Measurements from ENCODE around the gene ANO6.

The ANO6 gene

DNA sequence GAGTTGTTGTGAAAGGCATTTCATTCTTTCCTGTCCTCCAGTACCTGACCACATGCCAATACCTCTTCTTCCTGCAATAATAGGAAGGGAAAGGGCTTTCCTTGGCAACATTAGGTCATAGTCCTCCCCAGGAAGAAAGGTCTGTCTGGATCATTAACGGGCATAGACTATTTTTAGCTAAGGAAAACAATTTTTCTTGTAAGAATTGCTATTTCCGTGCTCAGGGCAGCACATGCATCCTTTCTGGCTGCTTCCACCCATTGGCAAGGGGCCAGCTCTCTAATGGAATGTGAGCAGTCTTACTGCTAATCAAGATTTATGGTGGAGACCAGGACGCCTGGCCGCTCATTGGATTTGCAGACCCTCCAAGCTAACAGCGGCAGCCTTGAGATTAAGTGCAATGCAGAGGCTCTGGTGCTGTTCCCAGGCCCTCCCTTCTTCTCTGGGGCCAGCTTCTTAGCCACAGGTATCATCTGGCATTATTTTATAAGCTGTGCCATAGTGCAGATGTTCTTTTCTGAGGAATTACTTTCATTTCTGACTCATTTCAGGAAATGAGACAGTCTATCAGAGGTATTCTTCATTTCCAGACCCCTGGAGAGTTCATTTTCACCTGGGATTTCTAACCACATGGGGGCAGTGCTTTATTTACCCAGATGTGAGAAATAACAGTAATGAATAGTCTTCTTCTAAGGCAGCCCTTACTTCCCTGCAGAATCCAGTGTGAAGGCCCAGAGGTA is 52.9 kb downstream of the ANO6 start:
- FAIRE-seq: peak; percentile 60
- no peak for DNase-seq (ENCODE audit: extremely low spot score, insufficient read length, low read depth)

DNA sequence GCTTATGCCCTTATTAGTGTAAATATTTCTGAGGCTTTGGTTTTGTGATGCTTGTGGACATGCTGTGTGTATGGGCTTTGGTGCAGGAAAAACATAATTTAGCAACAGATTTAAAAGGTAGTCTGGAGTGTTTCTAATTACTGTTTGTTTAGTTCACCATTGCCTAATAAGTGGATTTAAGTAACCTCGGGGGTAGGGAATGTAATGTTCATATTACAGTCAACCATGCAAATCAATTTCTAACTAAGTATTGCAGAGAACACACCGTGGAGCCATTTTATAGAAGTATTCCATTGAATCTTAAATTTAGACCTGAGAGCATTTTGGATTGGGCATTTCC is 53.5 kb downstream of the ANO6 start:
- FAIRE-seq (no peak), DNase-seq (ENCODE audit: extremely low spot score, insufficient read length, low read depth) (no peak)

DNA sequence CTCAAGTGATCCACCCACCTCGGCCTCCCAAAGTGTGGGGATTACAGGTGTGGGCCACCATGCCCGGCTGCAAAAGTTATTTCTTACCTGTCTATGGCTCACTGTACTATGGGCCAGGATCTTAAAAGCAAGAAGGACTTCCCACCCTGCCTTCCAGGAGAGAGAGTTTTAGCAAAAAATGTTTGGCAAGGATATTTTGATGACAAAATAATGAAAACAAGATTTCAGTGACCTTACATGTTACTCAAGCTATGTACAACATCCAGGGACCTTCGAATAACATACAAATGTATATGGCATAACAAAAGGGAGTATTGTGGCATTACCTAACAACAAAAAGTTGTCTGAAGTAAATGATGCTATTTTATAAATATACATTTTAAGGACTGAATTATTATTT is 55.1 kb downstream of the ANO6 start:
- DNase-seq (ENCODE audit: extremely low spot score, insufficient read length, low read depth) (no peak), FAIRE-seq (no peak)

DNA sequence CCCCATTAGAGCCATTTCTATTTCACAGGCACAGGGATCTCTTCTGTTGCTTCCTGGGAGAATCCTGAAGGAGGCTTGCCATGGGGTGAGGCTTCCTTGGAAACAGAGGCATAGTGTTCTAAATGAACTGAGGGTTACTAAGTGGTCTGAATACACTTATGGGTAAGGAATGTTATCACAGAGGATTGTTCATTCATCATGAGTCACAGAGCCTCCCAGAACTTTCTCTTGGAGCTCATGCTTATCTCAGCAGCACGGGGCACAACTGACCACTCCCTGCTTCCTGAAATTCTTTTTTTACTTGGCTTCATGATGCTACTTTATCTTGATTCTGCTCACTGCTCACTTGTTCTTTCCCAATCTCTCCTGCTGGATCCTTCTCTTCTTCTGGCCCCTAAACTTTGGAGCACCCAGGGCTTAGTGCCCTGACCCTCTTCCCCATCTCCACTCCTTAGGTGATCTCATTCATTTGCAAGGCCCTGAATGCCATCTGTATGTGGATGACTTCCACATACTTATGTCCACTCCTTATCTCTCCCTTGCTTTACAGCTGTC is 57.9 kb downstream of the ANO6 start:
- FAIRE-seq: no peak
- DNase-seq (ENCODE audit: extremely low spot score, insufficient read length, low read depth): no peak

DNA sequence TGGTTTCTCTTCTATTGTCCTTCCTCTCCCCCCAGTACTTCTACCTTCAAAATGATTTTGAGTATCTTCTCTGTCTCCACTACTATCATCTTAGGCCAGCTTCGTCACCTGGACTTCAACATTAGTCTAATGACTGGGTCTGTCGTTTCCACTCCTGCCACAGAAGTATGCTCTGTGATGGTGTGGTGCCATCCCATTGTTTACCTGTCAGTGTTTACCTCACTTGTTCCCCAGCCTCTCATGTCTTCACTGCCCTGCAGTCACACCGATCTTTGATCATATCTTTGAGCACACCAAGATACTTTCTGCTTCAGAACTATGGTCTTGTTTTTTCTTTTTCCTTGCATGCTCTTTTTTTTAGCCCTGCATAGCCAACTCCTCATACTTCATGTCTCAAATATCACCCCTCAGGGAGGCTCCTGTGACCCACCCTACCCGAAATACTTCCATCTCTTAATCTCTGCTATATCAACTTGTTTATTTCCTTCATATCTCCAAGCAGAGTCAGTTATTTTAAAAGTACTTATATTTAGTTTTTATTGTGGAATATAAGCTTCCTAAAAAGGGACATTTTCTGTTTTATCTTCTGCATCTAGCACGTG is 60.4 kb downstream of the ANO6 start:
- DNase-seq (ENCODE audit: extremely low spot score, insufficient read length, low read depth): no peak
- no peak for FAIRE-seq

DNA sequence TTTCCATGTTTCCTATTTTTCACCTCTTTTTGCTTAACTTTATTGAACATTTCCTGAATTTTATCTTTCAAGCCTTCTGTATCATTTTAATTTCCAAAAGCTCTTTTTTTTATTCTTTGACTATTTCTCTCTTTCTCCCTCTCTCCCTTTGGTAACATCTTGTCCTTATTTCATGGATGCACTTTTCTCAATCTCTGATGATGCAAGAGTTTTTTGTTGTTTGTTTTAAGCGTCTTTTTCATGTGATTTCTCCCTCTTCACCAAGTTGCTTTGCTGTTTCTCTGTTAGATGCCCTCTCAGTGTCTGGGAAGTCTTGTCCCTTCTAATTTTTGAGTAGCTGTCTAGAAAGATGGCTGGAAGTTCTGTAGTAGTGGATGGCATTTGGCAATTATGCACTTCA is 62.6 kb downstream of the ANO6 start:
- FAIRE-seq (no peak), DNase-seq (ENCODE audit: extremely low spot score, insufficient read length, low read depth) (no peak)

DNA sequence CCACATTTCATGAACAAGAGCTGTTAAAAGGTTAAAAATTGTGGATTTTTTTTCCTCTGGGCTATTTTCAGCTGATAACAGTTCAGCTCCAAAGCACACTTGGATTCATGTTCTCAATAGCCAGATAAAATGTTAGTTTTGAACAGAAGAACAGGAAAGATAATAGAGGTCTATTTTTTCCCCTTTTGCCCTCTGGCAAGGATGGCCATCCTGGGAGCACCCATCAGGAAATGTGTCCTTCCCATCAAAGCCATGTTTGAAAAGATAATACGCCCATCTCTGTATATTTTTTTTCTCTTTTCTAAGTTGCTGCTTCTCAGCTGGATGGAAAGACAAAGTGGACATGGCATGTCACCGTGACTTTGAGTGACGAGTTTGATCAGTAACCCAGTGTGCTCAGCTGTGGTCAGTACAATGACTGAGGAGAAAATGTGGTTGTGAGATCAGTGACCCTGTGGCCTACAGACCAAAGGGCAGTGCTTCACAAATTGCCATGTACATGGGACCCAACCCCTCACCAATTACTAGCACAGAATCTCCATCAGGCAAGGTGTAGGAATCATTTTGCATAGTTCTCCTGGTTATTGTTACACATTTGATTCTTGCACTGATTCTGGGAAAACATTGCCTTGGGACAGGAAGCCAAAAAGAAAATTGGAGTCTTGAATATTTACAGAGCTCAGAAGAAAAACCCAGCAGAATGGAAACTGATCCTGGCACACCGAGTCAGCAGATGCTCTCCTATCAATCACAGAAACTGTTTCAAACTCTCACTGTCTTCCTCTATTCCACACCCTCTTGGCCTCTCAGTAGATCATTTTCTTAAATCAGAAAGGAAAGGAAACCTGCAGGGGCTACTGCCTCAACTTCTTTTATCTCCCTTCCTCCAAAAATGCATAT is 64.3 kb downstream of the ANO6 start:
- FAIRE-seq (no peak), DNase-seq (ENCODE audit: extremely low spot score, insufficient read length, low read depth) (no peak)

DNA sequence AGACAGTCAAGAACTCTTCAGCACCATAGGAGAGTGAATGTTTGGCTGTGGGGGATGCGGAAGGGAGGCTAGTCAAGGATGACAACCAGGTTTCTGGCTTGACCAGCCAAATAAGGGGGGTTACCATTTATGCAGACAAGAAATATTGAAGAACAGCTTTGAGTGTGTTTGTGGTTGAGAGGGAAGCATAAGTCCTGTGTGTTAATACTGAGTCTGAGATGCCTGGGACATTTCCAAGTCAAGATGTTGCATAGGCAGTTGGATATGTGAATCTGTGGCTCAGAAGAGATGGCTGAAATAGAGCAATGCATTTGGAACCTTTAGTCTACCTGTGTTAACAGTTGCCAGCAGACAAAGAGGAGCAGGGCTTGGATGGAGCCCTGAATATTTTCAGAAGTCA is 66.1 kb downstream of the ANO6 start:
- DNase-seq (ENCODE audit: extremely low spot score, insufficient read length, low read depth) (no peak), FAIRE-seq (no peak)

DNA sequence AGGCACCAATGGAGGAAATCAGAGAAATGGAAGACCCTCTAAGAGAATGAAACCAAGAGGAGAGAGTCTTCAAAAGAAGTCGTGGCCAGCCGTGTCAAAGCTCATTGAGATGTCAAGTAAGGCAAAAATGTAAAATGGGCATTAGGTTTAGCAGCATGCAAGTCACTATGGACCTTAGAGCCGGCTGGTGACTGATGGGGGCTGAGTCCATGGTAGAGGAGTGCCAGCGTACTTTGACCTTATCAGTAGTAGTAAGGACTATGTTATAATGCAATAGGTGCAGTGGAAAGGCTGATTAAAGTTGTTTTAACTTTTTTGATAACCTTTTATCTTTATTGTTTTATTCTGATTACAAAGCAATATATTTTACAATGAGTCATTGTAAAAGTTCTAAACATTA is 66.5 kb downstream of the ANO6 start:
- FAIRE-seq: no peak

DNA sequence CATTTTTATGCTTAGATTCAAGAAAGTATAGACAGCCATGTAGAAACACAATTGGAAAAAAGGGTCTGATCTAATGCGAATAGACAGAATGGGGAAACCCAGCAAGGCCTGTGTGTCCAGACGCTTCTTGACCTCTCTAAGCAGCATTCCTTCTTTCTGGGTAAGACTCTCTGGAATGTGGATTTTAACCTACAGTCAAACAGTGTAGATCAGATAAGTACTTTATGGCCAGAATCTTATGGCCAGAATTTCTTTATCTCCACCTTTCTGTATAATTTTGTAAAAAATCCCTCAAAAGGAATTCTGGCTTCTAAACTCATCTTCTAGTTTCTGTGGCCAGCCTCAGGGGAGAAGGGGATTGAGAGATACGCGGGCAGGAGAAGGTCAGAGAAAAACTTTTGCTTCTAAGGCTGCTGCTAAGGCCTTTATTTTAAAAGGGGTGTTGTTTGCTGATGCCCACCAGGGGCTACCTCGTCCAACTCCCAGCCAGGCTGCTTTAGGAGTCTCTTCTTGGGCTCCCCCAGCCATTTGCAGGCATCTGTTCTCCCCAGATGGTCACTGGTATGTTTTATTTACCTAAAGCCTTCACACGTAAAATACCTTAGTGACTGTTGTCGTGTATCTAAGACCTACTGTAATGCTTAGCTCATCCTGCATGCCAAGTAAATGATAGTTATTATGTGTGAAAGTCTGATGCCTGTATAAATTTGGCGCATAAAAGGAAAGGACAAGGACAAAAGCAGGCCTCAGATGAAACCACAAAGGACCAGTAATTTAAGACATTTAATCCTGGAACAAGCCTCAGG is 68.4 kb downstream of the ANO6 start:
- DNase-seq (ENCODE audit: extremely low spot score, insufficient read length, low read depth) (no peak), FAIRE-seq (no peak)

More for the DNA sequence above, 66.5 kb downstream of the ANO6 start:
- no peak for DNase-seq (ENCODE audit: extremely low spot score, insufficient read length, low read depth)

DNA sequence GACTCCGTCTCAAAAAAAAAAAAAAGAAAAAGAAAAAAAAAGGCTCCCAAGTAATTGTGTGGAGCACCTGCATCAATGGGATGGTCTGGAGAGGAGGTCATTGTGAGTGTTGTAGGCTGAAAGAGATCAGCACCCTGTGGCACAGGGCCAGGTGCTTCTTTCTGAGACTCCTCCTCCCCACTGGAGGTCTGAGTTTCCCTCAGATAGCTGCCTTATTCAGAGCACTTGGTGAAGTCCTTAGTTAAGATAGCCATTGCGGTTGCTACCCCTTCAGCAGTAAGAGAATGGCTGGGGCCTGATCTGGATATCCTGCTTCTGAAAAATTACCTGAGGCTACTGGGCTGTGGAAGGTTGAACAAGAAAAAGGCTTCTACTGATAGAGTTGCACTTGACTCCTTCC is 69.8 kb downstream of the ANO6 start:
- DNase-seq (ENCODE audit: extremely low spot score, insufficient read length, low read depth): no peak

DNA sequence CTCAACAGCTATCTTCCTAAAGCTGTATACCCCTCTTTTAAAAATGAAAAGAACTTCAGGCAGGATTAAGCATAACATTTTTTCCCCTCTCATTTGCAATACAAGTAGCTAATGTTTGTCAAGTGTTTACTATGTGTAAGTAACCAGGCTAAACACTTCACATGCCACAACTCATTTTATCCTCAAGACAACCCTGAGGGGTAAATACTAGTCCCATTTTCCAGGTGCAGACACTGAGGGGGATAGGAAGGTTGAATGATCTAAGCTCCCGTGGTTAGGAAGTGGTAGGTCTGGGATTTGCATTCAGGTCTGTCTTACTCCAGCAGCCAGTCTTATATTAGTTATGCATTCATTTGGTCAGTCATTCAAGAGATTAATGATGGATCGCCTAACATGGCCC is 70.7 kb downstream of the ANO6 start:
- FAIRE-seq (no peak), DNase-seq (ENCODE audit: extremely low spot score, insufficient read length, low read depth) (no peak)

More for the DNA sequence above, 69.8 kb downstream of the ANO6 start:
- FAIRE-seq: no peak

DNA sequence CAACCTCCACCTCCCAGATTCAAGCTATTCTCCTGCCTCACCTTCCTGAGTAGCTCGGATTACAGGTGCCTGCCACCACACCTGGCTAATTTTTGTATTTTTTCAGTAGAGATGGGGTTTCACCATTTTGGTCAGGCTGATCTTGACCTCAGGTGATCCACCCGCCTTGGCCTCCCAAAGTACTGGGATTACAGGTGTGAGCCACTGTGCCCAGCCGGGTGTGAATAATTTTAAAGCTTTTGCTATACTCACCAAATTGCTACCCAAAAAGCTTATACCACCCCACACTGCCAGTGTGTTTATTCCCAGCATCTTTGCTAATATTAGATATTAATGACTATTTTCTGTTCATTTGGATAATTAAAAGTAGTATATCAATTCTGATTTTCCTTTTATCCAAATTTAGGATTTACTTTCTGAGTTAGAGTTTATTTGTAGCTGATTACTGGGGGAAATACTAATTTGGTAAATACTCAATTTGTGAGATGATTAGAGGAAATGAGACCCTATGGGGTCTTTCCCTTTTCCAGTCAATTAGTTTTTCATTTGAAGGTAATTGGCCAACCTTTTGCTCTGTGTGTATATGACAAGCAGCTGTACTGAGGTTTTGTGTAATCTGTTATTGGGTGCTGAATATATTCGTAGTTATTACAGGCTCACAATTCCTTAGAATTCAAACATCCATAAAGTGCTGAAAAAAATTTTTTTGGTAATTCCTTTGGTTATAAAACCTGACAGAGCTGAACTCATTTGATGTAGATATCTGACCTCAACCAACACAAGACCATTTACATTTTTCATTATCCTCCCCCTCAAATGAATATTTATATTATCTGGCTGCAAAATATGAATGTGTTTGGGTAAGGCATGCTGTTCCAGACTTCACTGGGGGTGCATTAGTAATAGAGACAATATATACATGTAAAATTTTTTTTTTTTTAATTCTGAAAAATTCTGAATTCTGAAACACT is 73.6 kb downstream of the ANO6 start:
- DNase-seq (ENCODE audit: extremely low spot score, insufficient read length, low read depth): no peak
- FAIRE-seq: no peak

DNA sequence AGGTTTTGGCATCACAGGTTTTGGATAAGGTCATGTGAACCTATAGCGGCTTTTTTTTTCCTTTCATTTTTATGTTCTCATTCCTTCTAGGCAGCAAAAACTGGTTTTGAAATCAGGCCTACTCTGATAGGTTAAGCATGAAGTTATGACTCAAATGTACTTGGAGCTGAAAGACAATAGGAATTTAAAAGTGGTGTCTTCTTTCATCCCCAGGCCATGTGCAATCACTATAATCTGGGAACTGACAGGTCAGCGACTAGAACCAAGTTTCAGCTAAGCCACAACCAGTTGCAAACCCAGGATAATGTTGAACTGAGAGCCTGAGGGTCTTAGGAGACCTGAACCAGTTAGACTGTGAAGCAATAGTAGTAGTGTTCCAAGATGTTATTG is 74.3 kb downstream of the ANO6 start:
- FAIRE-seq: no peak
- no peak for DNase-seq (ENCODE audit: extremely low spot score, insufficient read length, low read depth)

DNA sequence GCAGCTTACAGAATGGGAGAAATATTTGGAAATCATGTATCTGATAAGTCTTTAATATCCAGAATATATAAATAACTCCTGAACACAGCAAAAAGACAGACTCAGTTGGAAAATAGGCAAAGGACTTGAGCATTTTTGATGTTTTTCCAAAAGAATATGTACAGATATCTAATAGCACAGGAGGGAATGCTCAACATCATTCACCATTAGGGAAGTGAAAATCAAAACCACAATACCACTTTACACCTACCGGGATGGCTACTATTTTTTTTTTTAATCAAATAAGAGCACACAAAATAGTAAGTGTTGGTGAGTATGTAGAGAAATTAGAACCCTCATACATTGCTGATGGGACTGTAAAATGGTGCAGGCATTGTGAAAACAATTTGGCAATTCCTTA is 75.6 kb downstream of the ANO6 start:
- FAIRE-seq (no peak), DNase-seq (ENCODE audit: extremely low spot score, insufficient read length, low read depth) (no peak)

DNA sequence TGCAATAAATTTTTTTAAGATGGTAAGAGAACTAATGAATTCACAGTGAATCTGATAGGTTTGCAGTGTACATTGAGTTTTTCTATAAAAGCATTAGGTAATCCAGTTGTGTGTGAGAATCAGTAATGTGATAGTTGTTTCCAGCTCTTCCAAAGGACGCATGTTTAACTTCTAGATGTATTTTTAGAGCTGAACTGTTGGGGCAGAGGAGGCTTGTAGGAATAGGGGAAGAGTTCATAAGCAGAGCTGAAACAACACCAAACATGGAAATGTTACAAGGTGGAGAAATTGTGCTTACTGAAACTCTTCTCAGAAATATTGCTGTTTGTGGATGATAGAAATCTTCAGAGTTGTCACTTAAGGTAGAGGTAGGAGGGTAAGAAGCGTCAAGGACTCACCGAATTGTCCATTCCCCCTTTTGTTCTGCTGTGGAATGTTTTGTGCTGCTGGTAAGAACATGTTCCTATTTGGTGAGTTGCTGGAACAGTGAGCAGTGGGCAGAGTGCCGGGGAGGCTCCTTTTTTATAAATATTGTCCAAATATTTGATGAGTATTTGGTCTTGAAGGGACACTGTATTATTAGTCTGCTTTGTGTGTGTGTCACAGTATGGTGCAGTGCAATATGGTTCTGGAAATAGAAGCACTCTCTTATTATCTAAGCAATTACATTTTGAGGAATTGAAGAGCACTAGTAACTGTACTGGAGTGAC is 76.7 kb downstream of the ANO6 start:
- DNase-seq (ENCODE audit: extremely low spot score, insufficient read length, low read depth) (no peak), FAIRE-seq (peak; percentile 15)

DNA sequence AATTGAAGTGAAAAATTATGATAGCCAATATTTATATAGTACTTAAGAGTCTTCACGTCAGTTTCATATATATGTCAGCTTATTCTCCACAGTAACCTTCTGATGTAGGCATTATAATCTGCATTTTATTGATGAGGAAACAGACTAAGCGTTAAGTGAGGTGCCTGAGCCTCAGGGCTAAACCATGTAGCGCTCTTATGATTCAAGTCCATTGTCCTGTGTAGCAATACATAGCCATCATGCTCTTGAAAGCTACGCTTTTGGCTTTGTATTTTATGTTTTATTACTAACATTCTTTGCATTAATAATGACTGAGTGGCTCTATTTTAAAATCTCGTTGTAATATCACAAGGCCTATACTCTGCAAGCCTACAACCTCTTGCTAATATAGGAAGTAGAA is 79.0 kb downstream of the ANO6 start:
- no peak for FAIRE-seq
- no peak for DNase-seq (ENCODE audit: extremely low spot score, insufficient read length, low read depth)

DNA sequence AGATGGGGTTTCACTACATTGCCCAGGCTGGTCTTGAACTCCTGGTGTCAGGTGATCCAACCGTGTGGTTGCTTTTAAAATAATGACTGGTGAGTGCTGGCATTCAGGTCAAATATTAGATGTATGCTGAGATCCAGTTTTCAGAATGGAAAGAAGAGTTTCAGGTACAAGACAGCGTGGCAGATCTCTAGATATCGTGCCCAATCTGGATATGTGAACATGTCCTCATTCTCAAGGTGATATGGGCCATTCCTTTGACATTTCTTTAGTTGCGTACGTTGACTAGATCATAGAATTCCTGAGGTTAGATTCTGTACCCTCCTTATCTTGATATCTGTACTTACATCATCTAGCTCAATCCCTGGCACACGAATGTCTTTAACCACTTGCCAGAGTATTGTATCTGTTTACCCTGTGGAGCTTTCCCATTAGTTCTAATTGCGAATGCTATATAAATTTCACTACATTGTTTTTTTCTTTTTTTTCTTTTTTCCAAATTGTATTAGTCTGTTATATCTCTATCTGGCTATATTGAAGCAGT is 80.2 kb downstream of the ANO6 start:
- DNase-seq (ENCODE audit: extremely low spot score, insufficient read length, low read depth) (no peak), FAIRE-seq (no peak)
